ENCODE measurements around the gene SHOC1.
A peak's percentile ranks its signal among the peaks of the same experiment; 100 is the strongest.
"Not testable (repeated sequence)": the region's sequence is repeated elsewhere in the genome, so short reads cannot be mapped to it uniquely, and the experiment has no call there.

SHOC1 gene

GRCh38 chr9:111804636-111805035 lies 9.9 kb upstream of the SHOC1 start:
- DNase-seq = no peak

GRCh38 chr9:111803924-111804323 lies 9.2 kb upstream of the SHOC1 start:
- DNase-seq = no peak

- no peak for DNase-seq
Observed at GRCh38 chr9:111799915-111800526, 5.3 kb upstream of the SHOC1 start.

GRCh38 chr9:111799506-111799905 lies 4.8 kb upstream of the SHOC1 start:
- DNase-seq = no peak

GRCh38 chr9:111798786-111799185 lies 4.0 kb upstream of the SHOC1 start:
- DNase-seq = no peak

- no peak for DNase-seq
Observed at GRCh38 chr9:111795557-111795839, 761 bp upstream of the SHOC1 start.

GRCh38 chr9:111791821-111792220 lies 2.9 kb downstream of the SHOC1 start:
- DNase-seq = not testable (repeated sequence)

GRCh38 chr9:111789881-111790280 lies 4.9 kb downstream of the SHOC1 start:
- DNase-seq = no peak

GRCh38 chr9:111783857-111784256 lies 10.9 kb downstream of the SHOC1 start:
- no peak for DNase-seq

GRCh38 chr9:111783424-111783823 lies 11.3 kb downstream of the SHOC1 start:
- no peak for DNase-seq

GRCh38 chr9:111766066-111766465 lies 28.7 kb downstream of the SHOC1 start:
- no peak for DNase-seq

GRCh38 chr9:111762556-111762955 lies 32.2 kb downstream of the SHOC1 start:
- DNase-seq = peak; percentile 3

- DNase-seq = peak; percentile 92
Observed at GRCh38 chr9:111759762-111760639, 34.7 kb downstream of the SHOC1 start.

- no peak for DNase-seq
Observed at GRCh38 chr9:111754800-111755199, 39.9 kb downstream of the SHOC1 start.

GRCh38 chr9:111752455-111752854 lies 42.3 kb downstream of the SHOC1 start:
- DNase-seq = peak; percentile 14

Data from OCI-M1 (cell line).